ENCODE data around the gene MRPL17. TPM values are rescaled to one million over a fixed set of nuclear protein-coding genes. Genes with fewer than 3 reads are reported as not detected.

The MRPL17 gene
- total and polyA plus RNA-seq, 2 of the 13 experiments (the other 11 are each of a cell fraction or from before 2014, with no cell fraction given) = 59.4 to 90.0 TPM

DNA sequence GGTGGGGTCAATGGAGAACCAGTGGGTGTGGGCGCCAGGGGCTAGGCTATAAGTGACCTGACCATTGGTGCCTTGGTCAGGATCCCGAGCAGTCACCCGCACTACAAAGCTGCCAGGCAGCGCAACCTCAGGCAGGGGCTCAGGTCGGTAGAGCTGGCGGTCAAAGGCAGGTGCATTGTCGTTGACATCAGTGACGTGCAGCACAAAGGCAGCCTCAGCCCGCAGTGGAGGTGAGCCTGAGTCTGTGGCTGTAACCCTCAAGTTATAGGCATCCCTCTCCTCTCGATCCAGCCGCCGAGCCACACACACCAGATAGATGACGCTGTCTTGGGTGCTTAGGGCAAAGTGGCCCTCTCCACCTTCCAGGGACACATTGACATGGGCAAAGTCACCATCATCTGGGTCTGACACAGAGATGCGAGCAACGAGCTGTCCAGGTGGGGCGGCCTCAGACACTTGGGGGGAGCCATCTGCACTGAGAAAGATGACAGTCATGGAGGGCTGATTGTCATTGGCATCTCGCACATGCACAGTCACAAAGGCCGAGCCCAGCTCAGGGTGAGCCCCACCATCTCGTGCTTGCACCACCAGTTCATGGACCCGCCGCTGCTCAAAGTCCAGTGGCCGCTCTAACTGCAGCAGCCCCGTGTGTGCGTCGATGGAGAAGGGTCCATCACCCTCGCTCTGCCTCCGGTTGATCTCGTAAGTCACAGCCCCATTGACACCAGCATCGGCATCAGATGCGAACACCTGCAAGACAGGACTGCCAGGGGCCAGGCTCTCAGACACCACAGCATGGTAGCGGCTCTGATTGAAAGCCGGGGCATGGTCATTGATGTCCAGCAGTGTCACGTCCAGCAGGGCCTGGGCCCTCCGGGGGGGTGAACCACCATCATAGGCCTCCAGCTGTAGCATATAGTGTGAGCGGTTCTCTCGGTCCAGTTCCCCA, 42.8 kb downstream of the MRPL17 start:
- H3K27me3 ChIP-seq (ENCODE audit: control insufficient read depth in 1 of 2, insufficient read depth in 2 of 2, low read length in 2 of 2) = peaks cover 3 to 62% of the 10 kb centered on the region in 2 experiments; a peak in 3 of 5 replicates
- no peak for DNase-seq (ENCODE audit: low spot score)
- TF ChIP-seq BHLHE40 (IDR thresholded peaks at IDR 0.05; ENCODE audit: low read length) = peak; percentile 34; the same call in 1 of the 2 replicates
- TF ChIP-seq, protein P1, sequence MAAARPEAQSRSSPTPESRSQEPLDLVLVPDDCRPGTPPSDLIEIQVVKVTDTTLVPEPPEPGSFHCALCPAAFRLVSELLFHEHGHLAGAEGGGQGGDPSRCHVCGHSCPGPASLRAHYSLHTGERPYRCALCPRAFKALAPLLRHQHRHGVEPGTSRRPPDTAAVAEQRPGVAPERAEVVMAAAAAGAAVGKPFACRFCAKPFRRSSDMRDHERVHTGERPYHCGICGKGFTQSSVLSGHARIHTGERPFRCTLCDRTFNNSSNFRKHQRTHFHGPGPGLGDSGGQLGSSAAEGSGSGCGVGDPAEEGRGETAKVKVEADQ (CRISPR knock-in tag; IDR thresholded peaks at IDR 0.05; ENCODE audit: borderline replicate concordance) = no peak
- no peak for TF ChIP-seq JUNB (CRISPR knock-in tag; IDR thresholded peaks at IDR 0.05; ENCODE audit: borderline replicate concordance)
- TF ChIP-seq ZNF484 (CRISPR knock-in tag; IDR thresholded peaks at IDR 0.05; ENCODE audit: borderline replicate concordance, low read depth) = no peak
- TF ChIP-seq ZFP36L2 (CRISPR knock-in tag; IDR thresholded peaks at IDR 0.05) = no peak
- peak; percentile 55 for TF ChIP-seq HNF4A (CRISPR knock-in tag; IDR thresholded peaks at IDR 0.05)
- TF ChIP-seq ZNF549 (CRISPR knock-in tag; IDR thresholded peaks at IDR 0.05) = 0 out of 2 replicates have a peak, but pooled peaks have one; percentile 75
- no peak for TF ChIP-seq HOXA3 (CRISPR knock-in tag; IDR thresholded peaks at IDR 0.05)
- POLR2A ChIA-PET = no interaction called here
- in situ Hi-C loops (cut with HindIII; ENCODE audit: extremely low pct_ligation_motif_present, low pct_unique_long_range_greater_than_20kb) (no loop called here), intact Hi-C loops (cut with micrococcal nuclease; ENCODE audit: unreplicated experiment) (no loop called here)
- no peaks in the 10 kb centered on the region for H3K36me3 ChIP-seq (replicated peaks in 1 of 2; ENCODE audit: control insufficient read depth in 1 of 2, insufficient read depth in 2 of 2, low read length in 2 of 2)
- H3K4me1 ChIP-seq (ENCODE audit: insufficient read depth, low read length) = peaks cover 38% of the 10 kb centered on the region
- no peak overlapping the region for H3K27ac ChIP-seq (ENCODE audit: extremely low read length, insufficient read depth, low read length)
- H3K79me2 ChIP-seq (ENCODE audit: insufficient read depth, low read length) = no peaks in the 10 kb centered on the region
- no TSS peak for BruUV-seq (replicated peaks)
- H2AFZ ChIP-seq (ENCODE audit: low read length) = no peak overlapping the region
- H3K4me2 ChIP-seq (ENCODE audit: low read depth, low read length) = no peak overlapping the region
- H3K9ac ChIP-seq (ENCODE audit: insufficient read depth, low read depth, low read length) = no peak overlapping the region
- no peaks in the 10 kb centered on the region for H3K9me3 ChIP-seq (ENCODE audit: low read length)
- 36% methylated on average over 5 of the region's 36 CpGs for WGBS (ENCODE audit: low lambda C conversion rate)
- FAIRE-seq = no peak
- ATAC-seq = peak; percentile 33
- H4K20me1 ChIP-seq (ENCODE audit: insufficient read depth, low read length) = no peaks in the 10 kb centered on the region
- no peak overlapping the region for H3K4me3 ChIP-seq (replicated peaks in 1 of 3; ENCODE audit: insufficient read depth in 1 of 3, low read depth in 2 of 3, low read length in 3 of 3)
- CTCF ChIA-PET (ENCODE audit: low intra/inter-chr PET ratio, low total read pairs) = no interaction called here

Data from HepG2 (cell line).